SK-N-SH (cell line): Measurements from ENCODE around the gene FNDC10. TPM values are rescaled to one million over a fixed set of nuclear protein-coding genes. Genes with fewer than 3 reads are reported as not detected.

Experiments used
- CTCF ChIA-PET: fragments of 300-600, 350-600 bp; formaldehyde crosslinking; extraction: SDS; loops from one replicate; lab custom pipeline; 2021; lab: Yijun Ruan, JAX
- POLR2A ChIA-PET: fragments of 350-600 bp; sonication (Branson Sonifier 250); formaldehyde crosslinking; extraction: SDS; loops from one replicate; lab custom pipeline; 2020; ENCODE audit warnings: antibody characterized with exemption, inconsistent platforms; lab: Yijun Ruan, JAX
- DNase-seq: peaks from one replicate; pipeline ENCODE4 v3.0.0; 2012
- H2AFZ ChIP-seq: fragments of 200-600 bp; sonication (generic); 2 replicates; pipeline ENCODE4 v1.8.1; 2016; ENCODE audit warnings: antibody characterized with exemption, mild to moderate bottlenecking, low read depth
- H3F3A ChIP-seq: fragments of 200-600 bp; sonication (generic); replicated peaks from 2 replicates; pipeline ENCODE3; 2016; ENCODE audit warnings: antibody characterized with exemption, mild to moderate bottlenecking; ENCODE audit not compliant: insufficient read depth
- H3K27ac ChIP-seq, 2 experiments: fragments of 200-500 bp in 1 of 2; fragments of 200-600 bp in 1 of 2; sonication (Bioruptor generic) in 1 of 2; sonication (generic), shearing (Covaris generic) in 1 of 2; 2 replicates each; pipeline versions ENCODE4 v1.5.1 to v1.6.1; 2014 to 2016; ENCODE audit warnings: low read depth in 2 of 2, inconsistent platforms in 1 of 2, low read length in 1 of 2, mild to moderate bottlenecking in 1 of 2, mixed read lengths in 1 of 2
- H3K27me3 ChIP-seq: fragments of 200-600 bp; sonication (generic), shearing (Covaris generic); 2 replicates; pipeline ENCODE4 v1.6.1; 2016; ENCODE audit warnings: mixed run types; ENCODE audit not compliant: insufficient read depth
- H3K36me3 ChIP-seq, 2 experiments: fragments of 200-500 bp in 1 of 2; fragments of 200-600 bp in 1 of 2; sonication (Bioruptor generic) in 1 of 2; sonication (generic) in 1 of 2; replicated peaks in 1 of 2; 2 replicates each; pipeline versions ENCODE3 to v1.5.1; 2014 to 2016; ENCODE audit warnings: low read length in 1 of 2, mild to moderate bottlenecking in 1 of 2; ENCODE audit not compliant: insufficient read depth in 2 of 2, control insufficient read depth in 1 of 2
- H3K4me1 ChIP-seq, 2 experiments: fragments of 200-500 bp in 1 of 2; fragments of 200-600 bp in 1 of 2; sonication (Bioruptor generic) in 1 of 2; sonication (generic), shearing (Covaris generic) in 1 of 2; 2 replicates each; pipeline versions ENCODE4 v1.5.1 to v1.6.1; 2014 to 2016; ENCODE audit warnings: low read depth in 1 of 2, low read length in 1 of 2, mixed run types in 1 of 2; ENCODE audit not compliant: insufficient read depth in 2 of 2, control insufficient read depth in 1 of 2
- H3K4me2 ChIP-seq: fragments of 200-600 bp; sonication (generic), shearing (Covaris generic); 2 replicates; pipeline ENCODE4 v1.6.1; 2017; ENCODE audit warnings: mixed run types
- H3K4me3 ChIP-seq, 2 experiments: fragments of 200-500 bp in 1 of 2; fragments of 200-600 bp in 1 of 2; sonication (Bioruptor generic) in 1 of 2; sonication (generic), shearing (Covaris generic) in 1 of 2; 2 replicates each; pipeline versions ENCODE4 v1.5.1 to v1.8.1; 2014 to 2016; ENCODE audit warnings: low read depth in 2 of 2, inconsistent platforms in 1 of 2, low read length in 1 of 2, mild to moderate bottlenecking in 1 of 2, mixed read lengths in 1 of 2, moderate library complexity in 1 of 2
- H3K79me2 ChIP-seq: fragments of 200-600 bp; sonication (generic); 2 replicates; pipeline ENCODE4 v1.8.1; 2017; ENCODE audit warnings: mild to moderate bottlenecking; ENCODE audit not compliant: insufficient read depth
- H3K9ac ChIP-seq: fragments of 200-600 bp; sonication (generic); 2 replicates; pipeline ENCODE4 v1.6.1; 2017; ENCODE audit warnings: mixed run types
- H3K9me2 ChIP-seq: fragments of 200-600 bp; sonication (generic); 2 replicates; pipeline ENCODE4 v1.6.1; 2017; ENCODE audit warnings: mixed run types
- H3K9me3 ChIP-seq: fragments of 200-600 bp; sonication (generic); 2 replicates; pipeline ENCODE4 v1.6.1; 2017; ENCODE audit warnings: mixed run types, mild to moderate bottlenecking, moderate library complexity
- H4K20me1 ChIP-seq: fragments of 200-600 bp; sonication (generic); 2 replicates; pipeline ENCODE4 v1.6.1; 2017; ENCODE audit warnings: mild to moderate bottlenecking, mixed run types; ENCODE audit not compliant: insufficient read depth
- ELF1 ChIP-seq: IDR thresholded peaks from 2 replicates; pipeline ENCODE4 v1.4.0; 2012
- FOXM1 ChIP-seq: IDR thresholded peaks from 2 replicates; pipeline ENCODE4 v1.4.0; 2012; ENCODE audit warnings: low read depth, mild to moderate bottlenecking
- MEF2A ChIP-seq: IDR thresholded peaks from 2 replicates; pipeline ENCODE4 v1.4.0; 2012; ENCODE audit warnings: low read depth, borderline replicate concordance
- NFIC ChIP-seq: IDR thresholded peaks from 2 replicates; pipeline ENCODE4 v1.4.0; 2012; ENCODE audit warnings: borderline replicate concordance
- NRF1 ChIP-seq: IDR thresholded peaks from 2 replicates; pipeline ENCODE4 v1.6.1; 2012; ENCODE audit warnings: low read depth, mild to moderate bottlenecking, low read length
- POLR2AphosphoS5 ChIP-seq: IDR thresholded peaks from 2 replicates; pipeline ENCODE4 v1.6.1; 2012; ENCODE audit warnings: low read depth, low read length
- RCOR1 ChIP-seq: fragments of 150-350 bp; IDR thresholded peaks from 2 replicates; pipeline ENCODE4 v1.6.1; 2017; ENCODE audit warnings: antibody characterized with exemption, low read length
- RFX5 ChIP-seq: IDR thresholded peaks from 2 replicates; pipeline ENCODE4 v1.6.1; 2012; ENCODE audit warnings: mild to moderate bottlenecking, improper control_type of control experiment, low read length
- RXRA ChIP-seq: IDR thresholded peaks from 2 replicates; pipeline ENCODE4 v1.4.0; 2012; ENCODE audit warnings: low read depth, mild to moderate bottlenecking, borderline replicate concordance
- TEAD4 ChIP-seq: IDR thresholded peaks from 2 replicates; pipeline ENCODE4 v1.4.0; 2012; ENCODE audit warnings: mild to moderate bottlenecking, borderline replicate concordance; ENCODE audit not compliant: insufficient read depth
- WGBS: methylation state at CpG from one replicate; pipeline ENCODE4 v1.1.6; 2017; ENCODE audit warnings: low lambda C conversion rate; 5-methylcytosine and 5-hydroxymethylcytosine counted together
- polyA plus RNA-seq, 3 experiments: library from polyadenylated mRNA; depleted of rRNA; stranded (reverse); fragments of >200 nt; gene quantifications; 2 replicates each; pipeline ENCODE4 v1.2.3, GENCODE V29; 2012
- TF ChIP-seq, protein P1 (sequence below): IDR thresholded peaks from 2 replicates; pipeline ENCODE4; 2012
- TF ChIP-seq, protein P2 (sequence below): fragments of 200-600 bp; sonication (generic); IDR thresholded peaks from 2 replicates; pipeline ENCODE4 v1.6.1; 2017; ENCODE audit warnings: antibody characterized with exemption, mild to moderate bottlenecking, moderate library complexity
- TF ChIP-seq, protein P3 (sequence below): IDR thresholded peaks from 2 replicates; pipeline ENCODE4 v1.6.1; 2012; ENCODE audit warnings: mild to moderate bottlenecking, low read depth, low read length, moderate library complexity
- TF ChIP-seq, protein P4 (sequence below): IDR thresholded peaks from 2 replicates; pipeline ENCODE4 v1.4.0; 2012; ENCODE audit warnings: low read depth, borderline replicate concordance

Gene FNDC10
- polyA plus RNA-seq, 1 of the 3 experiments (the other 2 are of a cell fraction), result 6.7 TPM

DNA sequence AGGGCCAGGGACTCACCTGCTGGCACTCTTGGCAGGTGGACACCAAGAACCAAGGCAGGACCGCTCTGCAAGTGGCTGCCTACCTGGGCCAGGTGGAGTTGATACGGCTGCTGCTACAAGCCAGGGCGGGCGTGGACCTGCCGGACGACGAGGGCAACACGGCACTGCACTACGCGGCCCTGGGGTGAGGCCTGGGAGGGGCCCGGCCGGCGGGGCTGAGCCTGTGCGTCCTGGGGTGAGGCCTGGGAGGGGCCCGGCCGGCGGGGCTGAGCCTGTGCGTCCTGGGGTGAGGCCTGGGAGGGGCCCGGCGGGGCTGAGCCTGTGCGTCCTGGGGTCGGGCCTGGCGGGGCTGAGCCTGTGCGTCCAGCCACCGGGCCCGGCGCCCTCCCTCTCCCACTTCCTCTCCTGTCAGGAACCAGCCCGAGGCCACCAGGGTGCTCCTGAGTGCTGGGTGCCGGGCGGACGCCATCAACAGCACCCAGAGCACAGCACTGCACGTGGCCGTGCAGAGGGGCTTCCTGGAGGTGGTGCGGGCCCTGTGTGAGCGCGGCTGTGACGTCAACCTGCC lies 27.4 kb upstream of the FNDC10 start:
- H3K36me3 ChIP-seq, result peaks cover 0 to 5% of the 10 kb centered on the region in 2 experiments
- POLR2A ChIA-PET, result no interaction called here
- no peak for DNase-seq
- CTCF ChIA-PET, result no interaction called here
- no peak overlapping the region for H2AFZ ChIP-seq
- no peaks in the 10 kb centered on the region; a peak in 1 of 4 replicates for H3K4me1 ChIP-seq
- no peak overlapping the region for H3K27ac ChIP-seq
- H3K79me2 ChIP-seq, result no peaks in the 10 kb centered on the region
- H3K4me2 ChIP-seq, result no peak overlapping the region
- no peaks in the 10 kb centered on the region for H3K27me3 ChIP-seq
- H3F3A ChIP-seq, result no peaks in the 10 kb centered on the region
- H4K20me1 ChIP-seq, result no peaks in the 10 kb centered on the region
- H3K9ac ChIP-seq, result no peak overlapping the region
- WGBS, result 95% methylated on average over 4 of the region's 37 CpGs
- no peaks in the 10 kb centered on the region for H3K9me3 ChIP-seq
- no peak for TF ChIP-seq NRF1
- no peak for TF ChIP-seq ELF1
- TF ChIP-seq, protein P1, sequence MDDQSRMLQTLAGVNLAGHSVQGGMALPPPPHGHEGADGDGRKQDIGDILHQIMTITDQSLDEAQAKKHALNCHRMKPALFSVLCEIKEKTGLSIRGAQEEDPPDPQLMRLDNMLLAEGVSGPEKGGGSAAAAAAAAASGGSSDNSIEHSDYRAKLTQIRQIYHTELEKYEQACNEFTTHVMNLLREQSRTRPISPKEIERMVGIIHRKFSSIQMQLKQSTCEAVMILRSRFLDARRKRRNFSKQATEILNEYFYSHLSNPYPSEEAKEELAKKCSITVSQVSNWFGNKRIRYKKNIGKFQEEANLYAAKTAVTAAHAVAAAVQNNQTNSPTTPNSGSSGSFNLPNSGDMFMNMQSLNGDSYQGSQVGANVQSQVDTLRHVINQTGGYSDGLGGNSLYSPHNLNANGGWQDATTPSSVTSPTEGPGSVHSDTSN, result no peak
- TF ChIP-seq, protein P2, sequence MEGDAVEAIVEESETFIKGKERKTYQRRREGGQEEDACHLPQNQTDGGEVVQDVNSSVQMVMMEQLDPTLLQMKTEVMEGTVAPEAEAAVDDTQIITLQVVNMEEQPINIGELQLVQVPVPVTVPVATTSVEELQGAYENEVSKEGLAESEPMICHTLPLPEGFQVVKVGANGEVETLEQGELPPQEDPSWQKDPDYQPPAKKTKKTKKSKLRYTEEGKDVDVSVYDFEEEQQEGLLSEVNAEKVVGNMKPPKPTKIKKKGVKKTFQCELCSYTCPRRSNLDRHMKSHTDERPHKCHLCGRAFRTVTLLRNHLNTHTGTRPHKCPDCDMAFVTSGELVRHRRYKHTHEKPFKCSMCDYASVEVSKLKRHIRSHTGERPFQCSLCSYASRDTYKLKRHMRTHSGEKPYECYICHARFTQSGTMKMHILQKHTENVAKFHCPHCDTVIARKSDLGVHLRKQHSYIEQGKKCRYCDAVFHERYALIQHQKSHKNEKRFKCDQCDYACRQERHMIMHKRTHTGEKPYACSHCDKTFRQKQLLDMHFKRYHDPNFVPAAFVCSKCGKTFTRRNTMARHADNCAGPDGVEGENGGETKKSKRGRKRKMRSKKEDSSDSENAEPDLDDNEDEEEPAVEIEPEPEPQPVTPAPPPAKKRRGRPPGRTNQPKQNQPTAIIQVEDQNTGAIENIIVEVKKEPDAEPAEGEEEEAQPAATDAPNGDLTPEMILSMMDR, result no peak
- no peaks in the 10 kb centered on the region for H3K9me2 ChIP-seq
- no peak overlapping the region for H3K4me3 ChIP-seq

DNA sequence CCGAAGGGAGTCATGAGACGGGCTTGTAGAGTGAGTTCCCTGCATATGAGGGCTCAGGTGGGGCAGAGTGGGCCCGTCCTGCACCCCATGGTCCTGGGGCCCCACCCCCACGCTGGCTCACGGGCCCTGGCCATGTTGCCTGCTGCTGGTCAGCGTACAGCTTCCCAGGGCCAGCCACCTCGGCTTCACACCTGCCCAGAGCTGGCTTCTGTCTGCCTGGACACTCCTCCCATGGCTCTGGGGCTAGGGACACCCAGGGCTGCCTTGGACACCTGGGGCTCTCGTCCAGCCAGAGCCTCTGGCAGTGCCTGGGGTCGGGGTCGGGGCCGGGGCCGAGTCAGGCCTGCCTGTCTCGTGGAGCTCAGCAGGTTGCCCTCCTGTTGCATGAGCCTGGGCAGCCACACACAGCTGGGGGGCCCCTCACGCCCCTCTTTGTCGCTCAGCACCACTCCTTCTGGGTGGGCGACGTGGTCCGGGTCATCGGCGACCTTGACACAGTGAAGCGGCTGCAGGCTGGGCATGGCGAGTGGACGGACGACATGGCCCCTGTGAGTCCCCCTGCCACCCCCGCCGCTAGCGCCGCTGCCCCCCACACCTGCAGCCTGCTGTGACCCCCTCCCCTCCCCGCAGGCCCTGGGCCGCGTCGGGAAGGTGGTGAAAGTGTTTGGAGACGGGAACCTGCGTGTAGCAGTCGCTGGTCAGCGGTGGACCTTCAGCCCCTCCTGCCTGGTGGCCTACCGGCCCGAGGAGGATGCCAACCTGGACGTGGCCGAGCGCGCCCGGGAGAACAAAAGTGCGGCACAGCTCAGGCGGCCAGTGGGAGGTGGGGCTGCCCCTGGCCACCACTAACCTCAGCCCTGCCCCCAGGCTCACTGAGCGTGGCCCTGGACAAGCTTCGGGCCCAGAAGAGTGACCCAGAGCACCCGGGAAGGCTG lies 26.5 kb upstream of the FNDC10 start:
- no peaks in the 10 kb centered on the region for H3K9me2 ChIP-seq
- no peak overlapping the region for H3K4me2 ChIP-seq
- CTCF ChIA-PET, result no interaction called here
- peaks cover 0 to 5% of the 10 kb centered on the region in 2 experiments for H3K36me3 ChIP-seq
- no peak overlapping the region for H3K4me3 ChIP-seq
- 91% methylated on average over 22 of the region's 48 CpGs for WGBS
- no peaks in the 10 kb centered on the region for H3K27me3 ChIP-seq
- no peak overlapping the region for H3K27ac ChIP-seq
- TF ChIP-seq RFX5 (no peak), NFIC (no peak), TEAD4 (no peak), MEF2A (no peak), RXRA (no peak), POLR2AphosphoS5 (no peak), RCOR1 (no peak), FOXM1 (no peak)
- TF ChIP-seq, protein P3, sequence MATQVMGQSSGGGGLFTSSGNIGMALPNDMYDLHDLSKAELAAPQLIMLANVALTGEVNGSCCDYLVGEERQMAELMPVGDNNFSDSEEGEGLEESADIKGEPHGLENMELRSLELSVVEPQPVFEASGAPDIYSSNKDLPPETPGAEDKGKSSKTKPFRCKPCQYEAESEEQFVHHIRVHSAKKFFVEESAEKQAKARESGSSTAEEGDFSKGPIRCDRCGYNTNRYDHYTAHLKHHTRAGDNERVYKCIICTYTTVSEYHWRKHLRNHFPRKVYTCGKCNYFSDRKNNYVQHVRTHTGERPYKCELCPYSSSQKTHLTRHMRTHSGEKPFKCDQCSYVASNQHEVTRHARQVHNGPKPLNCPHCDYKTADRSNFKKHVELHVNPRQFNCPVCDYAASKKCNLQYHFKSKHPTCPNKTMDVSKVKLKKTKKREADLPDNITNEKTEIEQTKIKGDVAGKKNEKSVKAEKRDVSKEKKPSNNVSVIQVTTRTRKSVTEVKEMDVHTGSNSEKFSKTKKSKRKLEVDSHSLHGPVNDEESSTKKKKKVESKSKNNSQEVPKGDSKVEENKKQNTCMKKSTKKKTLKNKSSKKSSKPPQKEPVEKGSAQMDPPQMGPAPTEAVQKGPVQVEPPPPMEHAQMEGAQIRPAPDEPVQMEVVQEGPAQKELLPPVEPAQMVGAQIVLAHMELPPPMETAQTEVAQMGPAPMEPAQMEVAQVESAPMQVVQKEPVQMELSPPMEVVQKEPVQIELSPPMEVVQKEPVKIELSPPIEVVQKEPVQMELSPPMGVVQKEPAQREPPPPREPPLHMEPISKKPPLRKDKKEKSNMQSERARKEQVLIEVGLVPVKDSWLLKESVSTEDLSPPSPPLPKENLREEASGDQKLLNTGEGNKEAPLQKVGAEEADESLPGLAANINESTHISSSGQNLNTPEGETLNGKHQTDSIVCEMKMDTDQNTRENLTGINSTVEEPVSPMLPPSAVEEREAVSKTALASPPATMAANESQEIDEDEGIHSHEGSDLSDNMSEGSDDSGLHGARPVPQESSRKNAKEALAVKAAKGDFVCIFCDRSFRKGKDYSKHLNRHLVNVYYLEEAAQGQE, result no peak
- TF ChIP-seq, protein P4, sequence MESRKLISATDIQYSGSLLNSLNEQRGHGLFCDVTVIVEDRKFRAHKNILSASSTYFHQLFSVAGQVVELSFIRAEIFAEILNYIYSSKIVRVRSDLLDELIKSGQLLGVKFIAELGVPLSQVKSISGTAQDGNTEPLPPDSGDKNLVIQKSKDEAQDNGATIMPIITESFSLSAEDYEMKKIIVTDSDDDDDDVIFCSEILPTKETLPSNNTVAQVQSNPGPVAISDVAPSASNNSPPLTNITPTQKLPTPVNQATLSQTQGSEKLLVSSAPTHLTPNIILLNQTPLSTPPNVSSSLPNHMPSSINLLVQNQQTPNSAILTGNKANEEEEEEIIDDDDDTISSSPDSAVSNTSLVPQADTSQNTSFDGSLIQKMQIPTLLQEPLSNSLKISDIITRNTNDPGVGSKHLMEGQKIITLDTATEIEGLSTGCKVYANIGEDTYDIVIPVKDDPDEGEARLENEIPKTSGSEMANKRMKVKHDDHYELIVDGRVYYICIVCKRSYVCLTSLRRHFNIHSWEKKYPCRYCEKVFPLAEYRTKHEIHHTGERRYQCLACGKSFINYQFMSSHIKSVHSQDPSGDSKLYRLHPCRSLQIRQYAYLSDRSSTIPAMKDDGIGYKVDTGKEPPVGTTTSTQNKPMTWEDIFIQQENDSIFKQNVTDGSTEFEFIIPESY, result no peak
- POLR2A ChIA-PET, result interaction anchor here (0.6 kb wide), 1 partner anchor 259 kb away, joined by 3 read pairs; no protein-coding TSS in a partner anchor
- H3K4me1 ChIP-seq, result no peaks in the 10 kb centered on the region; a peak in 1 of 4 replicates
- no peaks in the 10 kb centered on the region for H3F3A ChIP-seq
- H3K9me3 ChIP-seq, result no peaks in the 10 kb centered on the region
- no peaks in the 10 kb centered on the region for H4K20me1 ChIP-seq
- H3K9ac ChIP-seq, result no peak overlapping the region
- no peak for DNase-seq
- no peak overlapping the region for H2AFZ ChIP-seq
- H3K79me2 ChIP-seq, result no peaks in the 10 kb centered on the region
